ENCODE measurements around the gene PTEN.
"Not testable (repeated sequence)": the region's sequence is repeated elsewhere in the genome, so short reads cannot be mapped to it uniquely, and the experiment has no call there.

The PTEN gene

DNA sequence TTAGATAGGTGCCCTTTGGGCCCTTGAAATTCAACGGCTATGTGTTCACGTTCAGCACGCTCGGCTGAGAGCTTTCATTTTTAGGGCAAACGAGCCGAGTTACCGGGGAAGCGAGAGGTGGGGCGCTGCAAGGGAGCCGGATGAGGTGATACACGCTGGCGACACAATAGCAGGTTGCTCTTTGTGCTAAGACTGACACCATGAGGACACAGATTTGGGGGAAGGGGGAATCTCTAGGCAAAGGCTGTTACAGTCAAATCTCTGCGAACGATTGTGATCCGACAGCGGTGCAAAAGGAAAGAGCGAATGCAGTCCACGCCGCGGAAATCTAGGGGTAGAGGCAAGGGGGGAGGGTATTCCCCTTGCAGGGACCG lies 759 bp upstream of the PTEN start:
- peaks cover 44% of the 10 kb centered on the region for H3F3A ChIP-seq (ENCODE audit: insufficient read depth, low read length)
- no peaks in the 10 kb centered on the region for H3K27me3 ChIP-seq (replicated peaks; ENCODE audit: insufficient read depth, low read length)
- peaks cover 12% of the 10 kb centered on the region for H3K4me1 ChIP-seq (ENCODE audit: low read length)
- TF ChIP-seq EZH2phosphoT487 (IDR thresholded peaks at IDR 0.05; ENCODE audit: low read length) (no peak), EZH2 (optimal IDR thresholded peaks at IDR 0.05; ENCODE audit: low read depth, low read length) (no peak)
- TF ChIP-seq, protein P1, sequence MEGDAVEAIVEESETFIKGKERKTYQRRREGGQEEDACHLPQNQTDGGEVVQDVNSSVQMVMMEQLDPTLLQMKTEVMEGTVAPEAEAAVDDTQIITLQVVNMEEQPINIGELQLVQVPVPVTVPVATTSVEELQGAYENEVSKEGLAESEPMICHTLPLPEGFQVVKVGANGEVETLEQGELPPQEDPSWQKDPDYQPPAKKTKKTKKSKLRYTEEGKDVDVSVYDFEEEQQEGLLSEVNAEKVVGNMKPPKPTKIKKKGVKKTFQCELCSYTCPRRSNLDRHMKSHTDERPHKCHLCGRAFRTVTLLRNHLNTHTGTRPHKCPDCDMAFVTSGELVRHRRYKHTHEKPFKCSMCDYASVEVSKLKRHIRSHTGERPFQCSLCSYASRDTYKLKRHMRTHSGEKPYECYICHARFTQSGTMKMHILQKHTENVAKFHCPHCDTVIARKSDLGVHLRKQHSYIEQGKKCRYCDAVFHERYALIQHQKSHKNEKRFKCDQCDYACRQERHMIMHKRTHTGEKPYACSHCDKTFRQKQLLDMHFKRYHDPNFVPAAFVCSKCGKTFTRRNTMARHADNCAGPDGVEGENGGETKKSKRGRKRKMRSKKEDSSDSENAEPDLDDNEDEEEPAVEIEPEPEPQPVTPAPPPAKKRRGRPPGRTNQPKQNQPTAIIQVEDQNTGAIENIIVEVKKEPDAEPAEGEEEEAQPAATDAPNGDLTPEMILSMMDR (IDR thresholded peaks at IDR 0.05; ENCODE audit: low read length): no peak
- peaks cover 50% of the 10 kb centered on the region for H3K79me2 ChIP-seq (ENCODE audit: low read length)
- H2AFZ ChIP-seq (ENCODE audit: low read length): peak overlapping the region; percentile 89
- peaks cover 4% of the 10 kb centered on the region; the same call in 1 of the 2 replicates for H4K20me1 ChIP-seq (ENCODE audit: insufficient read depth, low read length)
- H3K27ac ChIP-seq (ENCODE audit: low read length): peak overlapping the region; percentile 85
- peak overlapping the region; percentile 89 for H3K4me3 ChIP-seq (ENCODE audit: low read length)
- no peaks in the 10 kb centered on the region; the same call in 1 of the 2 replicates for H3K36me3 ChIP-seq (replicated peaks; ENCODE audit: insufficient read depth, low read length)
- H3K9me2 ChIP-seq (replicated peaks; ENCODE audit: insufficient read depth, low read length): no peaks in the 10 kb centered on the region
- peak overlapping the region; percentile 85 for H3K9ac ChIP-seq (ENCODE audit: low read length)
- no peaks in the 10 kb centered on the region for H3K9me3 ChIP-seq (replicated peaks; ENCODE audit: insufficient read depth, low read length)
- H3K4me2 ChIP-seq (ENCODE audit: low read depth, low read length): peak overlapping the region; percentile 93
- DNase-seq: no peak

DNA sequence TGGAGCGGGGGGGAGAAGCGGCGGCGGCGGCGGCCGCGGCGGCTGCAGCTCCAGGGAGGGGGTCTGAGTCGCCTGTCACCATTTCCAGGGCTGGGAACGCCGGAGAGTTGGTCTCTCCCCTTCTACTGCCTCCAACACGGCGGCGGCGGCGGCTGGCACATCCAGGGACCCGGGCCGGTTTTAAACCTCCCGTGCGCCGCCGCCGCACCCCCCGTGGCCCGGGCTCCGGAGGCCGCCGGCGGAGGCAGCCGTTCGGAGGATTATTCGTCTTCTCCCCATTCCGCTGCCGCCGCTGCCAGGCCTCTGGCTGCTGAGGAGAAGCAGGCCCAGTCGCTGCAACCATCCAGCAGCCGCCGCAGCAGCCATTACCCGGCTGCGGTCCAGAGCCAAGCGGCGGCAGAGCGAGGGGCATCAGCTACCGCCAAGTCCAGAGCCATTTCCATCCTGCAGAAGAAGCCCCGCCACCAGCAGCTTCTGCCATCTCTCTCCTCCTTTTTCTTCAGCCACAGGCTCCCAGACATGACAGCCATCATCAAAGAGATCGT lies 598 bp downstream of the PTEN start:
- peaks cover 17% of the 10 kb centered on the region for H3K4me1 ChIP-seq (ENCODE audit: low read length)
- not testable (repeated sequence) for H4K20me1 ChIP-seq (ENCODE audit: insufficient read depth, low read length); DNase-seq; H2AFZ ChIP-seq (ENCODE audit: low read length); H3K27me3 ChIP-seq (replicated peaks; ENCODE audit: insufficient read depth, low read length); H3K36me3 ChIP-seq (replicated peaks; ENCODE audit: insufficient read depth, low read length); H3K9me2 ChIP-seq (replicated peaks; ENCODE audit: insufficient read depth, low read length); H3K9me3 ChIP-seq (replicated peaks; ENCODE audit: insufficient read depth, low read length)
- peaks cover 44% of the 10 kb centered on the region for H3F3A ChIP-seq (ENCODE audit: insufficient read depth, low read length)
- H3K27ac ChIP-seq (ENCODE audit: low read length): peak overlapping the region; percentile 85; the same call in 1 of the 2 replicates
- peak overlapping the region; percentile 85 for H3K9ac ChIP-seq (ENCODE audit: low read length)
- H3K4me2 ChIP-seq (ENCODE audit: low read depth, low read length): peak overlapping the region; percentile 64; the same call in 1 of the 2 replicates
- H3K79me2 ChIP-seq (ENCODE audit: low read length): peaks cover 64% of the 10 kb centered on the region
- peak overlapping the region; percentile 89 for H3K4me3 ChIP-seq (ENCODE audit: low read length)

DNA sequence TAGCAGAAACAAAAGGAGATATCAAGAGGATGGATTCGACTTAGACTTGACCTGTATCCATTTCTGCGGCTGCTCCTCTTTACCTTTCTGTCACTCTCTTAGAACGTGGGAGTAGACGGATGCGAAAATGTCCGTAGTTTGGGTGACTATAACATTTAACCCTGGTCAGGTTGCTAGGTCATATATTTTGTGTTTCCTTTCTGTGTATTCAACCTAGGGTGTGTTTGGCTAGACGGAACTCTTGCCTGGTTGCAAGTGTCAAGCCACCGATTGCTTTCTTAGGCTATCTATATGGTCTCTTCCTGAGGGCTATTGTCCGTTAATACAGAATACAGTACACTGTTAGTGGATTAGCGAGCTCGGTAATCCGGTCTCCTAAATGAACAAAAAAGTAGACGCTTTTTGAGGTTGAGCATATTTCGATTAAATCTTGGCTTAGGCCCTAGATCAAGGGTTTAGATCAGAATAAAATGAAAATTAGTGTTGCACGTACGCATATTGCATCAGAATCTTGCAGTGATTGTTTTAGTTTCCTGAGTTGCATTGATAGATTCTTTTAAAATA lies 1.2 kb downstream of the PTEN start:
- H3K9me3 ChIP-seq (replicated peaks; ENCODE audit: insufficient read depth, low read length): no peaks in the 10 kb centered on the region
- H4K20me1 ChIP-seq (ENCODE audit: insufficient read depth, low read length): peaks cover 4% of the 10 kb centered on the region; the same call in 1 of the 2 replicates
- peaks cover 17% of the 10 kb centered on the region for H3K4me1 ChIP-seq (ENCODE audit: low read length)
- H3K9me2 ChIP-seq (replicated peaks; ENCODE audit: insufficient read depth, low read length): no peaks in the 10 kb centered on the region
- peaks cover 69% of the 10 kb centered on the region for H3K79me2 ChIP-seq (ENCODE audit: low read length)
- no peak overlapping the region for H2AFZ ChIP-seq (ENCODE audit: low read length)
- H3K27me3 ChIP-seq (replicated peaks; ENCODE audit: insufficient read depth, low read length): no peaks in the 10 kb centered on the region
- no peaks in the 10 kb centered on the region; the same call in 1 of the 2 replicates for H3K36me3 ChIP-seq (replicated peaks; ENCODE audit: insufficient read depth, low read length)
- TF ChIP-seq, protein P1 (IDR thresholded peaks at IDR 0.05; ENCODE audit: low read length): no peak
- peak overlapping the region; percentile 64 for H3K4me2 ChIP-seq (ENCODE audit: low read depth, low read length)
- H3K27ac ChIP-seq (ENCODE audit: low read length): peak overlapping the region; percentile 85; the same call in 1 of the 2 replicates
- peak overlapping the region; percentile 85 for H3K9ac ChIP-seq (ENCODE audit: low read length)
- H3F3A ChIP-seq (ENCODE audit: insufficient read depth, low read length): peaks cover 44% of the 10 kb centered on the region
- no peak for DNase-seq
- H3K4me3 ChIP-seq (ENCODE audit: low read length): peak overlapping the region; percentile 89

DNA sequence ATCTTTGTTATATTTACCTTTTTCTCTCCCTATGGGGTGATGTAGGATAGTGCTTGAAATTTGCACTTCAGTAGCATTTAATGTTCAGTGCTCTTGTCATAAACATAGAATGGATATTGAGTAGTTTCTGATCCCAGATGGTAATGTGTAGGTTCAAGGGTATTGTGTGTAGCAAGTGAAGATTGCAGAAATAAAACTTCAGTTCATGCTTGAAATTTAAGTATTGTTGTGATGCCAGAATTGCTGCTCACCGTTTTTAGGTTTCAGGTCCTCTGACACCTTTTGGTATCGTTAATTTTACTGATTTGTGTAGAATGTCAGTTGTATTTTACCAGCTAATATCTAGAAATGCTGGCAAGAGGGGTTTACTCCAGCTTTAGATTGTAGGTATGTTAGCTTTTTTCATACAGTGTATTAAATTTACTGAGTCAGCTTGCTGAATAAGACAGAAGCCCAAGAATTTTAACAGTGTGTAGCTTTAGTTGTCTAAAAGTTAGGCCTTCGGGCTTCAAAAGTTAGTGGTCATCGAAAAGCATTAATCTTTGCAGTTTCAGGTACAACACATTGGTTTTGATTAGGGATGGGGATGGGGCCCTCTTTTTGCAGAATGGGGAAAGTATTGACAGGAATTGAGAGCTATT lies 1.9 kb downstream of the PTEN start:
- no peaks in the 10 kb centered on the region for H3K27me3 ChIP-seq (replicated peaks; ENCODE audit: insufficient read depth, low read length)
- H3K4me3 ChIP-seq (ENCODE audit: low read length): peak overlapping the region; percentile 89
- H3K36me3 ChIP-seq (replicated peaks; ENCODE audit: insufficient read depth, low read length): no peaks in the 10 kb centered on the region; the same call in 1 of the 2 replicates
- H3F3A ChIP-seq (ENCODE audit: insufficient read depth, low read length): peaks cover 41% of the 10 kb centered on the region
- DNase-seq: no peak
- H3K4me2 ChIP-seq (ENCODE audit: low read depth, low read length): peak overlapping the region; percentile 64
- peaks cover 11% of the 10 kb centered on the region; the same call in 1 of the 2 replicates for H4K20me1 ChIP-seq (ENCODE audit: insufficient read depth, low read length)
- no peak overlapping the region for H2AFZ ChIP-seq (ENCODE audit: low read length)
- peaks cover 77% of the 10 kb centered on the region for H3K79me2 ChIP-seq (ENCODE audit: low read length)
- no peaks in the 10 kb centered on the region for H3K9me2 ChIP-seq (replicated peaks; ENCODE audit: insufficient read depth, low read length)
- no peaks in the 10 kb centered on the region for H3K9me3 ChIP-seq (replicated peaks; ENCODE audit: insufficient read depth, low read length)
- peak overlapping the region; percentile 85 for H3K9ac ChIP-seq (ENCODE audit: low read length)
- TF ChIP-seq EZH2 (optimal IDR thresholded peaks at IDR 0.05; ENCODE audit: low read depth, low read length) (no peak), EZH2phosphoT487 (IDR thresholded peaks at IDR 0.05; ENCODE audit: low read length) (no peak)
- TF ChIP-seq, protein P1 (IDR thresholded peaks at IDR 0.05; ENCODE audit: low read length): no peak
- H3K4me1 ChIP-seq (ENCODE audit: low read length): peaks cover 19% of the 10 kb centered on the region
- H3K27ac ChIP-seq (ENCODE audit: low read length): peak overlapping the region; percentile 85; the same call in 1 of the 2 replicates
